ENCODE measurements around the gene EGR4.

GRCh38 chr2:73285159-73285739 is 8.1 kb downstream of the EGR4 start:
- TF ChIP-seq CTCF (IDR thresholded peaks at IDR 0.05) = no peak
- TF ChIP-seq POLR2A (IDR thresholded peaks at IDR 0.05) = no peak

Measured in uterus (tissue), 2 donors.